HepG2 (cell line): Measurements from ENCODE around the gene C14orf93. TPM values are rescaled to one million over a fixed set of nuclear protein-coding genes. Genes with fewer than 3 reads are reported as not detected.

ENCODE experiments used
- CERS6 ChIP-seq: sonication (generic); formaldehyde crosslinking; IDR thresholded peaks from 2 replicates; pipeline ENCODE4 v1.5.0; 2020; ENCODE audit warnings: missing genetic modification reagents
- CHD2 ChIP-seq: IDR thresholded peaks from 2 replicates; pipeline ENCODE4 v1.6.1; 2011; ENCODE audit warnings: low read depth, low read length, improper control_type of control experiment
- MYPOP ChIP-seq: sonication (generic); formaldehyde crosslinking; IDR thresholded peaks from 2 replicates; pipeline ENCODE4 v1.8.1; 2023; ENCODE audit warnings: mild to moderate bottlenecking, moderate library complexity, missing genetic modification reagents
- PRDM10 ChIP-seq: sonication (generic); formaldehyde crosslinking; IDR thresholded peaks from 2 replicates; pipeline ENCODE4 v1.4.0; 2020; ENCODE audit warnings: low read depth, missing genetic modification reagents
- TAF15 ChIP-seq: fragments of 200-400 bp; formaldehyde crosslinking; IDR thresholded peaks from one replicate; pipeline ENCODE4 v1.6.1; 2018; ENCODE audit warnings: mild to moderate bottlenecking, low read depth, low read length; ENCODE audit not compliant: poor library complexity, severe bottlenecking
- ZMYM3 ChIP-seq: sonication (generic); formaldehyde crosslinking; IDR thresholded peaks from 2 replicates; pipeline ENCODE4 v1.5.1; 2020; ENCODE audit warnings: mild to moderate bottlenecking, missing genetic modification reagents
- ZNF138 ChIP-seq: sonication (generic); formaldehyde crosslinking; IDR thresholded peaks from 2 replicates; pipeline ENCODE4 v1.5.0; 2020; ENCODE audit warnings: mild to moderate bottlenecking, low read depth, missing genetic modification reagents
- ZNF337 ChIP-seq: sonication (generic); formaldehyde crosslinking; IDR thresholded peaks from 2 replicates; pipeline ENCODE4 v1.5.1; 2020; ENCODE audit warnings: missing genetic modification reagents, low read depth, mild to moderate bottlenecking, borderline replicate concordance
- ZNF460 ChIP-seq: sonication (generic); formaldehyde crosslinking; IDR thresholded peaks from 2 replicates; pipeline ENCODE4 v1.5.1; 2020; ENCODE audit warnings: missing genetic modification reagents, mild to moderate bottlenecking, borderline replicate concordance
- ZNF841 ChIP-seq: sonication (generic); formaldehyde crosslinking; IDR thresholded peaks from 2 replicates; pipeline ENCODE4 v1.8.1; 2023; ENCODE audit warnings: missing genetic modification reagents, borderline replicate concordance
- ZNF879 ChIP-seq: sonication (generic); formaldehyde crosslinking; IDR thresholded peaks from 2 replicates; pipeline ENCODE4 v1.8.1; 2023; ENCODE audit warnings: missing genetic modification reagents
- polyA plus RNA-seq, 8 experiments: library from polyadenylated mRNA; depleted of rRNA in 3 of 8; stranded (reverse) in 7 of 8; unstranded in 1 of 8; fragments of >200 nt; fragmentation: Illumina TruSeq in 4 of 8; extraction: Trizol in 4 of 8; gene quantifications; 2 replicates each; pipeline versions ENCODE4 v1.2.1 to v1.2.3, GENCODE V29; 2011 to 2016; ENCODE audit warnings: low read depth in 4 of 8, missing spikeins in 1 of 8, mixed read lengths in 1 of 8; ENCODE audit not compliant: insufficient read depth in 1 of 8
- total RNA-seq, 5 experiments: library from RNA; depleted of rRNA; stranded (reverse); fragments of >200 nt; fragmentation: Illumina TruSeq; extraction: Trizol; gene quantifications; 2 replicates each; pipeline ENCODE4 v1.2.3, GENCODE V29; 2016; ENCODE audit warnings: low read depth in 1 of 5
- TF ChIP-seq, protein P1 (sequence below): sonication (generic); formaldehyde crosslinking; IDR thresholded peaks from 2 replicates; pipeline ENCODE4 v1.4.0; 2020; ENCODE audit warnings: missing genetic modification reagents, borderline replicate concordance

Gene C14orf93
- total and polyA plus RNA-seq, 2 of the 13 experiments (the other 11 are each of a cell fraction or from before 2014, with no cell fraction given), result 11.4 to 22.5 TPM

DNA sequence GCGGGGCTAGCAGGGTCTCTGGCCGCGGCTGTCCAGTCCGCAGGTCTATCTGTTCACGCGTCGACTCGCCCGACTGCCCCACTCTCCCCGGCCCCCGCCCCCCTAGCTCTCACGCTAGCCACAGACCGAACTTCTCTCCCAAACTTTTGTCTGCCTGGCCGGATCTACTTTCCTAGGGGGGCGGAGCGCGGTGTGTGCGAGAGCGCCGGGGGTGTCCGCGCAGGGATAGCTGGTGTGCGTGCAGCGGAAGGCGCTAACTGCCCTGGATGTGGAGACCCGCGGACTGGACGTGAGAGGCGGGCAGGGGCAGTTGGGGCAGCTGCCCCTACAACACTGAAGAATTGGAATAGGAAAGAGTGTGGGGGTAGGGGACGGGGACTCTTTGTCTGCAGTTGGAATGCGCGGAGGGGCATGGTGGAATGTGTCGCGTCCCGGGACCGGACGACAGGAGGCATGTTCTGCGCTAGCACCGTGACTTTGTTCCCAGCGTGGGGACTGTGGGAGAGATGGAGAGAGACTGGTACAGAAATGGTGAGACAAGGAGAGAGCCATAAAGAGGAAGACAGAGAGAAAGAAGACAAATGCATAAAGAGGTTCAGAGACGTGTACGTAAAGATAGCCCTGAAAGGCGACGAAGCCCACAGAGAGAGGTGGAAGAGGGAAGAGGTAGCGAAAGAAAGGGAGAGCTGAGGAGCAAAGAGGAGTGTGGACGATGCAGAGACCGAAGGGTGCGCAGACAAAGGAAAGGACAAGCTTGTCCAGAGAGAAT lies 27.3 kb downstream of the C14orf93 start, which contains the start of gene AJUBA (continued):
- TF ChIP-seq PRDM10 (peak; percentile 81), TAF15 (peak; percentile 99), ZMYM3 (CRISPR knock-in tag) (peak; percentile 95), ZNF841 (CRISPR knock-in tag) (no peak), MYPOP (no peak), CERS6 (no peak), ZNF337 (CRISPR knock-in tag) (peak; percentile 99; the same call in 1 of the 2 replicates), ZNF460 (CRISPR knock-in tag) (no peak), ZNF138 (no peak), ZNF879 (CRISPR knock-in tag) (no peak), CHD2 (peak; percentile 94)
- TF ChIP-seq, protein P1, sequence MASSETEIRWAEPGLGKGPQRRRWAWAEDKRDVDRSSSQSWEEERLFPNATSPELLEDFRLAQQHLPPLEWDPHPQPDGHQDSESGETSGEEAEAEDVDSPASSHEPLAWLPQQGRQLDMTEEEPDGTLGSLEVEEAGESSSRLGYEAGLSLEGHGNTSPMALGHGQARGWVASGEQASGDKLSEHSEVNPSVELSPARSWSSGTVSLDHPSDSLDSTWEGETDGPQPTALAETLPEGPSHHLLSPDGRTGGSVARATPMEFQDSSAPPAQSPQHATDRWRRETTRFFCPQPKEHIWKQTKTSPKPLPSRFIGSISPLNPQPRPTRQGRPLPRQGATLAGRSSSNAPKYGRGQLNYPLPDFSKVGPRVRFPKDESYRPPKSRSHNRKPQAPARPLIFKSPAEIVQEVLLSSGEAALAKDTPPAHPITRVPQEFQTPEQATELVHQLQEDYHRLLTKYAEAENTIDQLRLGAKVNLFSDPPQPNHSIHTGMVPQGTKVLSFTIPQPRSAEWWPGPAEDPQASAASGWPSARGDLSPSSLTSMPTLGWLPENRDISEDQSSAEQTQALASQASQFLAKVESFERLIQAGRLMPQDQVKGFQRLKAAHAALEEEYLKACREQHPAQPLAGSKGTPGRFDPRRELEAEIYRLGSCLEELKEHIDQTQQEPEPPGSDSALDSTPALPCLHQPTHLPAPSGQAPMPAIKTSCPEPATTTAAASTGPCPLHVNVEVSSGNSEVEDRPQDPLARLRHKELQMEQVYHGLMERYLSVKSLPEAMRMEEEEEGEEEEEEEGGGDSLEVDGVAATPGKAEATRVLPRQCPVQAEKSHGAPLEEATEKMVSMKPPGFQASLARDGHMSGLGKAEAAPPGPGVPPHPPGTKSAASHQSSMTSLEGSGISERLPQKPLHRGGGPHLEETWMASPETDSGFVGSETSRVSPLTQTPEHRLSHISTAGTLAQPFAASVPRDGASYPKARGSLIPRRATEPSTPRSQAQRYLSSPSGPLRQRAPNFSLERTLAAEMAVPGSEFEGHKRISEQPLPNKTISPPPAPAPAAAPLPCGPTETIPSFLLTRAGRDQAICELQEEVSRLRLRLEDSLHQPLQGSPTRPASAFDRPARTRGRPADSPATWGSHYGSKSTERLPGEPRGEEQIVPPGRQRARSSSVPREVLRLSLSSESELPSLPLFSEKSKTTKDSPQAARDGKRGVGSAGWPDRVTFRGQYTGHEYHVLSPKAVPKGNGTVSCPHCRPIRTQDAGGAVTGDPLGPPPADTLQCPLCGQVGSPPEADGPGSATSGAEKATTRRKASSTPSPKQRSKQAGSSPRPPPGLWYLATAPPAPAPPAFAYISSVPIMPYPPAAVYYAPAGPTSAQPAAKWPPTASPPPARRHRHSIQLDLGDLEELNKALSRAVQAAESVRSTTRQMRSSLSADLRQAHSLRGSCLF, result no peak
